B cell (primary cell): ENCODE data around the gene MICAL3.

ENCODE experiments used
- CTCF ChIP-seq: fragments of 200-600 bp; IDR thresholded peaks from one replicate; pipeline ENCODE4 v1.8.0; 2022; ENCODE audit warnings: antibody characterized with exemption, mild to moderate bottlenecking
- EZH2 ChIP-seq: IDR thresholded peaks from 2 replicates; pipeline ENCODE4 v1.6.1; 2012; ENCODE audit warnings: borderline replicate concordance, low read depth, mild to moderate bottlenecking, moderate library complexity, low read length; ENCODE audit not compliant: insufficient read depth, poor library complexity, severe bottlenecking

DNA sequence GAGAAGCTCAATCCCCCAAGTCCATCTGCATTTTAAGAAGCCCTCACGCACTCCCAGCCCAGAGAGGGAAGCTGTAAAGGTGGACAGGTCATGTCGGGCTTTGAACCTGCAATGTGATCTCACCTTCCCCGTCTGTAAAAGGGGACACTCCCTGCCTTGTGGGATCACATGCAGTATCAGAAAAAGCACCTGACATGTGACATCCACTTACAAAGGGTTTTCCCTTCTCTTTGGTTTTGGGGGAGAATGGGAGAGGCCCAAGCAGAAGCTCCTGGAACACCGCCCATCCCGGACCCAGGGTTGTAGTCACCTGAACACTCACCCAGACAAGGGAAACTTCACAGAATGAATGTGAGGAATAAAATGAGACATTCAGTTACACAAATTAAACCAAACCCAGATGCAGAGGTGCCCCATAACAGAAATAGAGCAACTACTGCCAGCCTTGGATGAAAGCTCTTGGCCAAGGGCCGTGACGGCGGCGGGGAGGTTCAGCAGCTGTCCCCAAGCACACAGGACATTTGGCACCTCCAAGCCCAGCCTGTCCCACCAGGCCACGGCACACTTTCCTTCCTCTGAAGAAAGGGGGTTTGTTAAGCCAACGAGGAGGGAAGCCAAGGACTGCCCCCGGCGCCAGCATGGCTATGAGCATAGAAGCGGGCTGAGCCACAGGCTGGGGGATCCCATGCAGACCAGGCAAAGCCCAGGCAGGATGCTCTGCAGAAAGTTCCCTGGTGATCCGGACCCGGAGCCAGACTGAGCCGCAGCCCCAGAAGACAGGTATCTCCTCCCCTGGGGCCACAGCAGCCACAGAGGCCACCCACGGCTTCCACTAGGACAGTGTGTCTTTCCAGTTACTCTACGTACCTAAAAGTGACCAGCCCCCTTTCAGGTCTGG lies 253.9 kb downstream of the MICAL3 start:
- no peak for TF ChIP-seq CTCF
- no peak for TF ChIP-seq EZH2
